Thyroid gland (tissue), 4 donors: ENCODE measurements around the gene IL5RA. TPM values are rescaled to one million over a fixed set of nuclear protein-coding genes. Genes with fewer than 3 reads are reported as not detected.

Experiments
- DNase-seq, 2 donors: peaks; one replicate each; pipeline ENCODE4 v3.0.0-alpha.2; 2019
- H3K27ac ChIP-seq, 3 donors: fragments of 200-600 bp; sonication (generic); 1 replicate in 2 of 3; 2 replicates in 1 of 3; pipeline ENCODE4 v1.5.1; 2016 to 2019; ENCODE audit warnings: mild to moderate bottlenecking in 1 of 3, moderate library complexity in 1 of 3
- H3K27me3 ChIP-seq: fragments of 200-600 bp; sonication (generic); one replicate; pipeline ENCODE4 v1.5.1; 2019
- H3K36me3 ChIP-seq, 2 donors: fragments of 200-600 bp; sonication (generic); one replicate each; pipeline ENCODE4 v1.5.1; 2016 to 2019
- H3K4me1 ChIP-seq, 2 donors: fragments of 200-600 bp; sonication (generic); one replicate each; pipeline ENCODE4 v1.5.1; 2017 to 2019
- H3K4me3 ChIP-seq, 3 donors: fragments of 200-600 bp; sonication (generic); replicated peaks in 1 of 3; 1 replicate in 2 of 3; 2 replicates in 1 of 3; pipeline ENCODE4 v1.5.1; 2016; ENCODE audit warnings: mild to moderate bottlenecking in 1 of 3
- H3K9me3 ChIP-seq: fragments of 200-600 bp; sonication (generic); one replicate; pipeline ENCODE4 v1.5.1; 2017
- POLR2A ChIP-seq, 2 donors: fragments of 450-650 bp; IDR thresholded peaks; one replicate each; pipeline ENCODE4 v1.6.1; 2017; ENCODE audit warnings: antibody characterized with exemption in 2 of 2, mild to moderate bottlenecking in 2 of 2, moderate library complexity in 1 of 2
- WGBS, 2 donors: methylation state at CpG; one replicate each; pipeline ENCODE4 v1.1.5; 2017; 5-methylcytosine and 5-hydroxymethylcytosine counted together
- intact Hi-C: fragments of 100-400 bp; cut with DNase I; formaldehyde crosslinking; loops from one replicate; pipeline ENCODE4 v1.15.1; 2023
- total RNA-seq, 4 donors: library from RNA; depleted of rRNA; stranded (reverse); fragments of >200 nt; gene quantifications; one replicate each; pipeline ENCODE4 v1.2.3, GENCODE V29; 2016
- TF ChIP-seq, protein P1 (sequence below), 6 experiments: fragments of 200-600 bp in 3 of 6; fragments of 450-650 bp in 3 of 6; sonication (generic) in 3 of 6; IDR thresholded peaks; one replicate each; pipeline ENCODE4 v1.5.1; 2016 to 2019; ENCODE audit warnings: antibody characterized with exemption in 6 of 6, mild to moderate bottlenecking in 2 of 6, inconsistent platforms in 1 of 6, moderate library complexity in 1 of 6

IL5RA gene
- total RNA-seq, 4 donors from 2014 or later: 1.6 TPM; not detected in 3

DNA sequence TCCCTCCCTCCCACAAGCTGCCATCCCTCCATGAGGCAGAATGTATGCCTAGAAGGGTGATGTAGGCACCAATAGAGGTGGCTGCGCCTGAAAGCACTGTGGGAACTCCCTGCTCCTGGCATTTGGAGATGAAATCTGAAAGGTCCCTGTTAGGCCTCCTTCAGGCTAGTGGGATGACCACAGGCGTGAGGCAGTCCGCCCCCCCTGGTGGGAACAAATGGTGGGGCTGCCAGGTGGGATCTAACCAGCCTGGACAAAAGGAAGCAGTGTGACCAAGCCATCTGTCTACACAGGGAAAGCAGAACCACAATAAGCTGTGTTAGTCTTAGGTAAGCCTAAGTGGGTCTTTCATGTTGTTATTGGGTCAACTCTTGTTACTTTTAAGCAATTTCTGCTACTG, 25.3 kb downstream of the IL5RA start:
- Histone ChIP-seq H3K36me3 (no peaks in the 10 kb centered on the region), H3K27me3 (no peaks in the 10 kb centered on the region), H3K27ac (no peak overlapping the region), H3K9me3 (no peaks in the 10 kb centered on the region), H3K4me3 (no peak overlapping the region), H3K4me1 (no peaks in the 10 kb centered on the region)
- DNase-seq: no peak
- 93 to 97% methylated on average over 3 of the region's 3 CpGs for WGBS, 2 donors
- TF ChIP-seq POLR2A (IDR thresholded peaks at IDR 0.05): no peak
- TF ChIP-seq, protein P1, sequence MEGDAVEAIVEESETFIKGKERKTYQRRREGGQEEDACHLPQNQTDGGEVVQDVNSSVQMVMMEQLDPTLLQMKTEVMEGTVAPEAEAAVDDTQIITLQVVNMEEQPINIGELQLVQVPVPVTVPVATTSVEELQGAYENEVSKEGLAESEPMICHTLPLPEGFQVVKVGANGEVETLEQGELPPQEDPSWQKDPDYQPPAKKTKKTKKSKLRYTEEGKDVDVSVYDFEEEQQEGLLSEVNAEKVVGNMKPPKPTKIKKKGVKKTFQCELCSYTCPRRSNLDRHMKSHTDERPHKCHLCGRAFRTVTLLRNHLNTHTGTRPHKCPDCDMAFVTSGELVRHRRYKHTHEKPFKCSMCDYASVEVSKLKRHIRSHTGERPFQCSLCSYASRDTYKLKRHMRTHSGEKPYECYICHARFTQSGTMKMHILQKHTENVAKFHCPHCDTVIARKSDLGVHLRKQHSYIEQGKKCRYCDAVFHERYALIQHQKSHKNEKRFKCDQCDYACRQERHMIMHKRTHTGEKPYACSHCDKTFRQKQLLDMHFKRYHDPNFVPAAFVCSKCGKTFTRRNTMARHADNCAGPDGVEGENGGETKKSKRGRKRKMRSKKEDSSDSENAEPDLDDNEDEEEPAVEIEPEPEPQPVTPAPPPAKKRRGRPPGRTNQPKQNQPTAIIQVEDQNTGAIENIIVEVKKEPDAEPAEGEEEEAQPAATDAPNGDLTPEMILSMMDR (IDR thresholded peaks at IDR 0.05): no peak
- intact Hi-C loops: no loop called here

DNA sequence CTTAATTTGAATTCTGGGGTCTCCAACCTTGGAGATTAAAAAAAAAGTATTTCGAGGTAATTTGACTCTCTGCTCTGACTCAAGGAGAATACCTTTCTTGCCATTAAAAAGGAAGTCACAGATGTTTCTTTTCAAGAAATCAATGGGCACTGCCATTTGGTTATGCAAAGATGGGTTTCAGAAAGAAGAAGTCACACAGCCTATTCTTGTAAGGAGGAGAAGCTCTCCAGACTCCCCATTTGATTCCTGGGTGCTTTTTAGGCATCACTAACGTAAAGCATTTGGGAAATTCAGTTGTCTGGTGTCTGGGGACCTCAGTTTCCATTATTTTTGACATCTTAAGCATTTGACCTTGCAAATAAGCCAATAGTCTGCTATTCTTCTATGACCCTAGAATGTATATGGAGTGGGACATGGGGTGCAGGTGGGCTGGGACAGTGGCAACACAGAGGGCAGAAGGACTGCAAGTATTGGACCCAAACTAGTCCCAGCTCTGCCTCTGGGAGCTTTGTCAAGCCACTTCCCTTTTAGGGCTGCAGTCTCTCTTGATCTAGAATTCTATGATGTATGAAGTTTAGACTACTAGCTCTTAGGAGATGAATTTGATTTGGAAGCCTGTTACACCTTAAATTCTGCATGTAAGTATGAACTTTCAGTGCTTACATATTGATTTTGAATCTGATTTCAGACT, 27.8 kb downstream of the IL5RA start:
- H3K27me3 ChIP-seq: no peaks in the 10 kb centered on the region
- no peak overlapping the region for H3K27ac ChIP-seq
- WGBS, 2 donors: 77 to 80% methylated on average over 2 of the region's 2 CpGs
- no peaks in the 10 kb centered on the region for H3K36me3 ChIP-seq
- H3K9me3 ChIP-seq: no peaks in the 10 kb centered on the region
- no peak for TF ChIP-seq POLR2A (IDR thresholded peaks at IDR 0.05)
- TF ChIP-seq, protein P1 (IDR thresholded peaks at IDR 0.05): no peak
- H3K4me3 ChIP-seq: no peak overlapping the region
- intact Hi-C loops: no loop called here
- no peak for DNase-seq
- no peaks in the 10 kb centered on the region for H3K4me1 ChIP-seq

DNA sequence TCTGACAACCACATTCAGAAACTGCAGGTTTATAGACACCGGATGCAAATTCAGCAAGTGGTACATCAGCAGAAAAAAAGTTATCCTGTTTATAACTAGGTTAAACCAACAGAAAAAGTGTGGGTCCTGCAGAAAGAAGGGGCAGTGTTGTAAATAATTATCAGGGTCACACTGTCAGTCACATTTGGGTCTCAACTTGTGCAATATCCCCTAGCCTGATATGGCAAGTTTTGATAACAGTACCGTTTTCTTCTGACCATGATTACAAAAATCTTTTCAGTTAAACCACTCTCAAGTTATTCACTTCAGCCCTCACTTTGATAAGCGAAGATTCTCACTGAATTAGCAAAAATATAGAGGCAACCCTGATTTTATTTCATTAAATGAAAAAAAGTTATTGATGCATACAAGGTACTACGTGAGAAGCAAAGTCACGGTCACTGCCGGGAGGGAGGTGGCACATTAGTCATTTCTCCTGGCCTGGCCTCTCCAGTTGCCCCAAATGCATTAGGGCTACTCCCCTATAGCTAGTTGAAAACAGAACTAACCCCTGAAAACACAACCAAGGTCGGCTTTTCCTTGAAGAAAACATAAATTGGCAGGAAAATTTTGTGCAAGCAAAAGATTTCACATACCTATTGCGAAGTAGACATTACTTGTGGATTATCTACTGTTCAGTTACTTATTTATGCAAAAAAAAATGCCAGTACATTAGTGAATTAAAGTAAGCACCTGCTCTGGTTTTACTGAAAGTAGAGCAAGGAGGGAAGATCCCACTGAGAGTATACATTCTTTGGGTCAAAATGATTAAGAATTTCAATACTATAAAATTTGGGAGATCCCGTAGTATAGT, 28.6 kb downstream of the IL5RA start:
- WGBS, 2 donors: 87 to 89% methylated on average over 9 of the region's 9 CpGs
- intact Hi-C loops: no loop called here
- DNase-seq: no peak
- Histone ChIP-seq H3K9me3 (no peaks in the 10 kb centered on the region), H3K36me3 (no peaks in the 10 kb centered on the region), H3K4me1 (no peaks in the 10 kb centered on the region), H3K27me3 (no peaks in the 10 kb centered on the region), H3K4me3 (no peak overlapping the region), H3K27ac (no peak overlapping the region)
- TF ChIP-seq, protein P1 (IDR thresholded peaks at IDR 0.05): no peak
- TF ChIP-seq POLR2A (IDR thresholded peaks at IDR 0.05): no peak

DNA sequence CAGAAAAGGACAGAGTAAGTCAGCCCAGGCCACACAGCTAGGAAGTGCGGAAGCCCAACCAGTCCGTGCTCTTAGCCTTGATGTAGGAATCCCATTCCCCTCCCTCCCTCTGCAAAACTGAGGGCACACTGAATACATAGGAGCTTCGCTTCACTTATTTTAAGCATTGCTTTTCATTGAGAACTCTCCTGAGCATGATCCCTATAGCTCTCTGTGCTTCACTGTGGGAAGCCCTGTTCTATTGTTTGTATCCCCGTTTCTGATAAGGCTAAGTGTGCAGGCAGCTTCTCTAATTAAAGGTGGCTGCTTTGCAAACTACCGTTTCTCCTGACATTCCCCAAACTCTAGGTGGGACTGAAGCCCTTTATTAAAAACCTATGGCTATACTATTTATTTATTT, 29.9 kb downstream of the IL5RA start:
- WGBS, 2 donors: 70 to 71% methylated on average over 5 of the region's 5 CpGs
- no peak for TF ChIP-seq POLR2A (IDR thresholded peaks at IDR 0.05)
- TF ChIP-seq, protein P1 (IDR thresholded peaks at IDR 0.05): no peak
- H3K27ac ChIP-seq: no peak overlapping the region
- intact Hi-C loops: no loop called here
- no peaks in the 10 kb centered on the region for H3K36me3 ChIP-seq
- no peaks in the 10 kb centered on the region for H3K9me3 ChIP-seq
- H3K4me3 ChIP-seq: no peak overlapping the region
- no peaks in the 10 kb centered on the region for H3K4me1 ChIP-seq
- no peaks in the 10 kb centered on the region for H3K27me3 ChIP-seq
- no peak for DNase-seq
